GM12892 (cell line): ENCODE measurements around the gene ADAMTS3.

Source experiments
- POLR2A ChIP-seq: IDR thresholded peaks from 2 replicates; pipeline ENCODE4 v1.6.1; 2011; ENCODE audit warnings: low read depth, low read length, control low read depth
- POLR2AphosphoS5 ChIP-seq: IDR thresholded peaks from 2 replicates; pipeline ENCODE4 v1.6.1; 2011; ENCODE audit warnings: low read depth, low read length, control low read depth
- TAF1 ChIP-seq: IDR thresholded peaks from 2 replicates; pipeline ENCODE4 v1.6.1; 2011; ENCODE audit warnings: low read depth, mild to moderate bottlenecking, control low read depth, low read length, borderline replicate concordance

DNA sequence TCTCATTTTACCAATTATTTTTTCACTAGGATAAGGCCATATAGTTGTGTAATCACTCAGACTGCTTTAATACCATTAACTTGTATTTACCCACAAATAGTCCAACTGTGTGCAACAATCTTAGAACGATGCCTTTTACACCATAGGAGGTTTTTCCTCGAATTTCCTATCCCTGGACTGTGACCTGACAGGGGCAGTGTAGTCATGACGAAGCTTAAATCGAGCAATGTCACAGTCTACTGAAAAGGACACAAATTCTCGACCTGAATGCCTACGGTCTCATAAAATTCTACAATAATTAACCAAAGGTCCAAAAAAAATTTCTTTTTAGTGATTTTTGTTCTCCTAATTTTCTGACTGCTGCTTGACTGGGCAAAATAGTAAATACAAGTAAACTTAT lies 208.9 kb downstream of the ADAMTS3 start:
- TF ChIP-seq TAF1 (no peak), POLR2AphosphoS5 (no peak), POLR2A (no peak)
